ENCODE measurements around the gene ANKMY1. TPM values are rescaled to one million over a fixed set of nuclear protein-coding genes. Genes with fewer than 3 reads are reported as not detected.

Gene ANKMY1
- total RNA-seq, 2 experiments from 2014 or later: 25.7 to 26.2 TPM

- Histone ChIP-seq H3K36me3 (ENCODE audit: insufficient read depth, low read length) (peaks cover 29% of the 10 kb centered on the region), H3K27ac (ENCODE audit: low read depth in 1 of 2, low read length in 2 of 2) (no peak overlapping the region), H3K4me3 (ENCODE audit: low read length) (no peak overlapping the region), H3K4me1 (ENCODE audit: insufficient read depth, low read length) (no peaks in the 10 kb centered on the region), H3K27me3 (ENCODE audit: control insufficient read depth in 1 of 2, insufficient read depth in 2 of 2, low read length in 2 of 2) (no peaks in the 10 kb centered on the region), H3K9me3 (ENCODE audit: control insufficient read depth in 1 of 2, insufficient read depth in 1 of 2, low read length in 2 of 2) (no peaks in the 10 kb centered on the region)
- TF ChIP-seq CTCF (IDR thresholded peaks at IDR 0.05): no peak
- ATAC-seq (ENCODE audit: poor library complexity) (no peak), DNase-seq (peak in 1 of 14 experiments; percentile 1)
- no peaks in the 10 kb centered on the region for H3K9me3 Mint-ChIP-seq
- no peak overlapping the region for H3K27ac Mint-ChIP-seq
- ChIA-PET POLR2A (no interaction called here), CTCF (no interaction called here)
- H3K27me3 Mint-ChIP-seq: no peaks in the 10 kb centered on the region
- intact Hi-C loops (cut with DNase I, micrococcal nuclease): no loop called here
- peaks cover 38% of the 10 kb centered on the region for H3K36me3 Mint-ChIP-seq (ENCODE audit: low read depth)
- no peak overlapping the region for H3K4me3 Mint-ChIP-seq
- H3K4me1 Mint-ChIP-seq (ENCODE audit: low read depth): no peaks in the 10 kb centered on the region
Measured at GRCh38 chr2:240501531-240501991, 56.2 kb downstream of the ANKMY1 start.

GRCh38 chr2:240500561-240501423 is 57.0 kb downstream of the ANKMY1 start:
- no peak overlapping the region for H3K27ac Mint-ChIP-seq
- intact Hi-C loops (cut with DNase I, micrococcal nuclease): no loop called here
- TF ChIP-seq CTCF (IDR thresholded peaks at IDR 0.05): no peak
- no peak overlapping the region for H3K27ac ChIP-seq (ENCODE audit: low read depth in 1 of 2, low read length in 2 of 2)
- no peaks in the 10 kb centered on the region for H3K27me3 ChIP-seq (ENCODE audit: control insufficient read depth in 1 of 2, insufficient read depth in 2 of 2, low read length in 2 of 2)
- no peaks in the 10 kb centered on the region for H3K27me3 Mint-ChIP-seq
- H3K9me3 Mint-ChIP-seq: no peaks in the 10 kb centered on the region
- H3K4me1 Mint-ChIP-seq (ENCODE audit: low read depth): no peaks in the 10 kb centered on the region
- POLR2A ChIA-PET: no interaction called here
- H3K36me3 Mint-ChIP-seq (ENCODE audit: low read depth): peaks cover 45% of the 10 kb centered on the region
- DNase-seq (peak in 1 of 14 experiments; percentile 1), ATAC-seq (ENCODE audit: poor library complexity) (no peak)
- no peaks in the 10 kb centered on the region for H3K9me3 ChIP-seq (ENCODE audit: control insufficient read depth in 1 of 2, insufficient read depth in 1 of 2, low read length in 2 of 2)
- no peaks in the 10 kb centered on the region for H3K4me1 ChIP-seq (ENCODE audit: insufficient read depth, low read length)
- H3K4me3 Mint-ChIP-seq: no peak overlapping the region
- H3K36me3 ChIP-seq (ENCODE audit: insufficient read depth, low read length): peaks cover 29% of the 10 kb centered on the region
- CTCF ChIA-PET: no interaction called here
- H3K4me3 ChIP-seq (ENCODE audit: low read length): no peak overlapping the region

DNA sequence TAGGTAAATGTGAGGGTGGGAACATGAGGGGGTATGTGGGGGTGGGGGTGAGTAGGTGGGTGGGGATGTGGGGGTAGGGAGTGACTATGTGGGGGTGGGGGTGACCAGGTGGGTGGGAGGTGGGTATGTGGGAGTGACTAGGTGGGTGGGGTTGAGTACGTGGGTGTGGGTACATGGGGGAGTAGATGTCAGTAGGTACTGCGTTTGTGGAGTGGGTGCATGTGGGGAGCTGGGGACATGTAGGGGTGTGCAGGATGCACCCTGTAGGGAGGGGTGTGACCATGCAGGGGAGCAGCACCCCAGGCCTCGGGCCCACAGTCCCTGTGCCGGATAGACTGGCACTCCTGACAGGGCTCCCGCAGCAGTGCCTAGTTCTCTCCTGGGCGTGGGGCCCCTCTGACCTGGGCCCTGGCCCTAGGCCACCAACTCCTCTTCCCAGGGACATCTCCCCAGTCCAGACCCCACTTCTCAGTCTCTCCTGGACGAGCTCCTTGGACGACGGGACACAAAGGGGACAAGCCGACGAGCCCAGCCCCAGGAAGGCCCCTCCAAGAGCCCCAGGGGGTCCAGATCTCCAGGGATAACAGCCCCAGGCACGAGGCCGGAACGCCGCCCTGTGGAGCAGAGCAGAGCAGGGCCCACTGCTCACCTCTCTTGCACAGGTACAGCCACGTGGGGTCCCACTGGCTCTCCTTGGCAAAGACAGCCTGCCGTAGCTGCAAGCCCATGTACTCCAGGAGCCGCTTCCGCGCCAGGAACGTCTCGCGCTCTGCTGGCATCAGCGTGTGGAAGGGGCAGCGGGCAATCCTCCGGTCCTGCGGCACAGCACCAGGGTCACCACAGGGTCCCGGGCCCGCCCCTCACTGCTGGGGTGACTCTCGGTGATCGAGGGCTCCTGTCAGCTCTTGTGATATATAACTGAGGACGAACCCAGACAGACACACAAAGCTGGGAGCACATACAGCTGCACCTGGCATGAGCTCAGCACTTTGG is 58.2 kb downstream of the ANKMY1 start:
- CTCF ChIA-PET: no interaction called here

More for the DNA sequence above, 58.2 kb downstream of the ANKMY1 start:
- Histone ChIP-seq H3K27me3 (ENCODE audit: control insufficient read depth in 1 of 2, insufficient read depth in 2 of 2, low read length in 2 of 2) (no peaks in the 10 kb centered on the region), H3K4me1 (ENCODE audit: insufficient read depth, low read length) (no peaks in the 10 kb centered on the region), H3K4me3 (ENCODE audit: low read length) (no peak overlapping the region), H3K27ac (ENCODE audit: low read depth in 1 of 2, low read length in 2 of 2) (no peak overlapping the region), H3K36me3 (ENCODE audit: insufficient read depth, low read length) (peaks cover 29% of the 10 kb centered on the region), H3K9me3 (ENCODE audit: control insufficient read depth in 1 of 2, insufficient read depth in 1 of 2, low read length in 2 of 2) (no peaks in the 10 kb centered on the region)
- no peak for TF ChIP-seq CTCF (IDR thresholded peaks at IDR 0.05)
- Mint-ChIP-seq H3K27ac (no peak overlapping the region), H3K9me3 (no peaks in the 10 kb centered on the region), H3K36me3 (ENCODE audit: low read depth) (peaks cover 52% of the 10 kb centered on the region), H3K27me3 (no peaks in the 10 kb centered on the region), H3K4me3 (no peak overlapping the region), H3K4me1 (ENCODE audit: low read depth) (no peaks in the 10 kb centered on the region)
- DNase-seq (peak in 2 of 14 experiments; percentile 1 to 10), ATAC-seq (ENCODE audit: poor library complexity) (no peak)
- POLR2A ChIA-PET: no interaction called here
- intact Hi-C loops (cut with DNase I, micrococcal nuclease): no loop called here
